DOHH2 (cell line): Measurements from ENCODE around the gene STX1A.

Experiments
- H3F3A ChIP-seq: fragments of 200-600 bp; sonication (generic), shearing (Covaris generic); 2 replicates; pipeline ENCODE4 v1.6.0; 2016; ENCODE audit warnings: antibody characterized with exemption, mild to moderate bottlenecking; ENCODE audit not compliant: control insufficient read depth, insufficient read depth
- H3K27ac ChIP-seq: fragments of 200-600 bp; sonication (generic); 2 replicates; pipeline ENCODE4 v1.5.1; 2014; ENCODE audit warnings: low read depth, mild to moderate bottlenecking, low read length, moderate library complexity
- H3K27me3 ChIP-seq: fragments of 200-600 bp; sonication (generic); 2 replicates; pipeline ENCODE4 v1.6.1; 2014; ENCODE audit warnings: mild to moderate bottlenecking, low read length, mixed read lengths; ENCODE audit not compliant: control insufficient read depth
- H3K36me3 ChIP-seq: fragments of 200-600 bp; sonication (generic); 2 replicates; pipeline ENCODE4 v1.6.1; 2014; ENCODE audit warnings: mild to moderate bottlenecking, low read length, moderate library complexity, mixed read lengths; ENCODE audit not compliant: control insufficient read depth
- H3K4me1 ChIP-seq: fragments of 200-600 bp; sonication (generic); 2 replicates; pipeline ENCODE4 v1.6.1; 2014; ENCODE audit warnings: mild to moderate bottlenecking, low read length, mixed read lengths; ENCODE audit not compliant: control insufficient read depth
- H3K4me2 ChIP-seq: fragments of 200-600 bp; sonication (generic); 2 replicates; pipeline ENCODE4 v1.6.0; 2014; ENCODE audit warnings: mild to moderate bottlenecking, low read length, moderate library complexity
- H3K4me3 ChIP-seq: fragments of 200-600 bp; sonication (generic); 2 replicates; pipeline ENCODE4 v1.5.1; 2014; ENCODE audit warnings: mild to moderate bottlenecking, low read length, mixed read lengths
- H3K79me2 ChIP-seq: fragments of 200-600 bp; sonication (generic); 2 replicates; pipeline ENCODE4 v1.6.1; 2014; ENCODE audit warnings: mild to moderate bottlenecking, low read length, mixed read lengths; ENCODE audit not compliant: control insufficient read depth
- H3K9me2 ChIP-seq: fragments of 200-600 bp; sonication (generic); replicated peaks from 2 replicates; pipeline ENCODE4 v1.6.1; 2014; ENCODE audit warnings: mild to moderate bottlenecking, low read length, mixed read lengths; ENCODE audit not compliant: control insufficient read depth
- H3K9me3 ChIP-seq: fragments of 200-600 bp; sonication (generic); 2 replicates; pipeline ENCODE4 v1.6.1; 2014; ENCODE audit warnings: antibody characterized with exemption, low read length, mixed read lengths; ENCODE audit not compliant: control insufficient read depth, insufficient read depth
- H4K20me1 ChIP-seq: fragments of 200-600 bp; sonication (generic); 2 replicates; pipeline ENCODE4 v1.6.0; 2014; ENCODE audit warnings: low read depth, mild to moderate bottlenecking, antibody characterized with exemption, low read length, moderate library complexity; ENCODE audit not compliant: control insufficient read depth, insufficient read depth
- EZH2phosphoT487 ChIP-seq: fragments of 200-600 bp; sonication (generic); IDR thresholded peaks from 2 replicates; pipeline ENCODE4 v1.6.1; 2017; ENCODE audit warnings: borderline replicate concordance, mild to moderate bottlenecking, antibody characterized with exemption, low read length, moderate library complexity, mixed read lengths
- TF ChIP-seq, protein P1 (sequence below): fragments of 200-600 bp; sonication (generic); IDR thresholded peaks from one replicate; pipeline ENCODE4 v1.5.1; 2014; ENCODE audit warnings: antibody characterized with exemption, mild to moderate bottlenecking, low read depth, low read length; ENCODE audit not compliant: poor library complexity, severe bottlenecking

Gene STX1A

DNA sequence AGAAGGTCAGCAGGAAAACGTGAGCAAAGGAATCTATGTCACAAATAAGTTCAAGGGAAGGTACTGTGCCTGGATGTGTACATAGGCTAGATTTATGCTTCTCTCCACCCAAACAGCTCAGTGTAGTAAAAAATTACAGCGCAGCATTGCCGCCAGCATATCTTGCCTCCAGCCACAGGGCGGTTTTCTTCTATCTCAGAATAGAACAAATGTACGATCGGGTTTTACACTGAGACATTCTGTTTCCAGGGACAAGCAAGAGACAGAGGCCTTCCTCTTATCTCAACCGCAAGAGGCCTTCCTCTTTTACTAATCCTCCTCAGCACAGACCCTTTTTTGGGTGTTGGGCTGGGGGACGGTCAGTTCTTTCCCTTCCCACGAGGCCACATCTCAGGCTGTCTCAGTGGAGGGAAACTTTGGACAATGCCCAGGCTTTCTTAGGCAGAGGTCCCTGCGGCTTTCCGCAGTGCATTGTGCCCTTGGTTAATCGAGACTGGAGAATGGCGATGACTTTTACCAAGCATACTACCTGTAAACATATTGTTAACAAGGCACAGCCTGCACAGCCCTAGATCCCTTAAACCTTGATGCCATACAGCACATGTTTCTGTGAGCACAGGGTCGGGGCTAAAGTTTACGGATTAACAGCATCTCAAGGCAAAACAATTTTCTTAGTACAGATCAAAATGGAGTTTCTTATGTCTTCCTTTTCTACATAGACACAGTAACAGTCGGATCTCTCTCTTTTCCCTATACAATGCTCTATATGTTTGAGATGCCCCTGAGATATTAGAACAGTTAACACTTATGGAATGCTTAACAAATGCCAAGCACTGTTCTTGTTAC, 30.7 kb upstream of the STX1A start:
- H3K36me3 ChIP-seq: no peaks in the 10 kb centered on the region
- H4K20me1 ChIP-seq: 0 out of 2 replicates have a peak, but pooled peaks cover 8% of the 10 kb centered on the region
- no peaks in the 10 kb centered on the region for H3K9me3 ChIP-seq
- no peaks in the 10 kb centered on the region for H3K79me2 ChIP-seq
- no peak overlapping the region for H3K4me3 ChIP-seq
- no peak overlapping the region for H3K27ac ChIP-seq
- TF ChIP-seq EZH2phosphoT487: no peak
- TF ChIP-seq, protein P1, sequence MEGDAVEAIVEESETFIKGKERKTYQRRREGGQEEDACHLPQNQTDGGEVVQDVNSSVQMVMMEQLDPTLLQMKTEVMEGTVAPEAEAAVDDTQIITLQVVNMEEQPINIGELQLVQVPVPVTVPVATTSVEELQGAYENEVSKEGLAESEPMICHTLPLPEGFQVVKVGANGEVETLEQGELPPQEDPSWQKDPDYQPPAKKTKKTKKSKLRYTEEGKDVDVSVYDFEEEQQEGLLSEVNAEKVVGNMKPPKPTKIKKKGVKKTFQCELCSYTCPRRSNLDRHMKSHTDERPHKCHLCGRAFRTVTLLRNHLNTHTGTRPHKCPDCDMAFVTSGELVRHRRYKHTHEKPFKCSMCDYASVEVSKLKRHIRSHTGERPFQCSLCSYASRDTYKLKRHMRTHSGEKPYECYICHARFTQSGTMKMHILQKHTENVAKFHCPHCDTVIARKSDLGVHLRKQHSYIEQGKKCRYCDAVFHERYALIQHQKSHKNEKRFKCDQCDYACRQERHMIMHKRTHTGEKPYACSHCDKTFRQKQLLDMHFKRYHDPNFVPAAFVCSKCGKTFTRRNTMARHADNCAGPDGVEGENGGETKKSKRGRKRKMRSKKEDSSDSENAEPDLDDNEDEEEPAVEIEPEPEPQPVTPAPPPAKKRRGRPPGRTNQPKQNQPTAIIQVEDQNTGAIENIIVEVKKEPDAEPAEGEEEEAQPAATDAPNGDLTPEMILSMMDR: no peak
- H3K9me2 ChIP-seq: no peaks in the 10 kb centered on the region
- no peaks in the 10 kb centered on the region for H3F3A ChIP-seq
- H3K27me3 ChIP-seq: peaks cover 4% of the 10 kb centered on the region; the same call in 1 of the 2 replicates
- H3K4me1 ChIP-seq: no peaks in the 10 kb centered on the region
- H3K4me2 ChIP-seq: no peak overlapping the region

DNA sequence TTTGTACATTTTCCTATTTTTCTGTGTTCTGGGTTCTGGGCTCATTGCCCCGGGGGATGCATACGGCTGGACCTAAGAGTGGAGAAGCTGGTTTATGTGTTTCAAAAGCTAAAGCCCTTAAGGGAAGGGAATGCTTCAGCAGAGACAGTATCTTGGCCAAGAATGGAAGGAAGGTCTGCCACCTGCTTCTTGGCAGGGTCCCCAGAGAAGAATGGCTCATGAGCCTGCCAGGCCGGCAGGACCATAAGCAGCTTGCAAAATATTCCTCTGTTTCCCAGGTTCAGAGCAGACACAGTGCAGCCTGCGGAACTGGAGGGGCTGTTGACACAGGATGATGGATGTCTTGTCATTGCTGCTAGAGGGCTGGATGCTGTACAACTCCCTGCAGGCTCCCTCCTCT, 26.9 kb upstream of the STX1A start:
- Histone ChIP-seq H3K4me1 (peaks cover 4% of the 10 kb centered on the region; the same call in 1 of the 2 replicates), H3K4me3 (no peak overlapping the region), H4K20me1 (0 out of 2 replicates have a peak, but pooled peaks cover 4% of the 10 kb centered on the region), H3K9me2 (no peaks in the 10 kb centered on the region), H3K36me3 (no peaks in the 10 kb centered on the region), H3F3A (no peaks in the 10 kb centered on the region), H3K27me3 (no peaks in the 10 kb centered on the region), H3K79me2 (no peaks in the 10 kb centered on the region), H3K9me3 (no peaks in the 10 kb centered on the region), H3K27ac (no peak overlapping the region), H3K4me2 (no peak overlapping the region)
- no peak for TF ChIP-seq EZH2phosphoT487
- TF ChIP-seq, protein P1: no peak

DNA sequence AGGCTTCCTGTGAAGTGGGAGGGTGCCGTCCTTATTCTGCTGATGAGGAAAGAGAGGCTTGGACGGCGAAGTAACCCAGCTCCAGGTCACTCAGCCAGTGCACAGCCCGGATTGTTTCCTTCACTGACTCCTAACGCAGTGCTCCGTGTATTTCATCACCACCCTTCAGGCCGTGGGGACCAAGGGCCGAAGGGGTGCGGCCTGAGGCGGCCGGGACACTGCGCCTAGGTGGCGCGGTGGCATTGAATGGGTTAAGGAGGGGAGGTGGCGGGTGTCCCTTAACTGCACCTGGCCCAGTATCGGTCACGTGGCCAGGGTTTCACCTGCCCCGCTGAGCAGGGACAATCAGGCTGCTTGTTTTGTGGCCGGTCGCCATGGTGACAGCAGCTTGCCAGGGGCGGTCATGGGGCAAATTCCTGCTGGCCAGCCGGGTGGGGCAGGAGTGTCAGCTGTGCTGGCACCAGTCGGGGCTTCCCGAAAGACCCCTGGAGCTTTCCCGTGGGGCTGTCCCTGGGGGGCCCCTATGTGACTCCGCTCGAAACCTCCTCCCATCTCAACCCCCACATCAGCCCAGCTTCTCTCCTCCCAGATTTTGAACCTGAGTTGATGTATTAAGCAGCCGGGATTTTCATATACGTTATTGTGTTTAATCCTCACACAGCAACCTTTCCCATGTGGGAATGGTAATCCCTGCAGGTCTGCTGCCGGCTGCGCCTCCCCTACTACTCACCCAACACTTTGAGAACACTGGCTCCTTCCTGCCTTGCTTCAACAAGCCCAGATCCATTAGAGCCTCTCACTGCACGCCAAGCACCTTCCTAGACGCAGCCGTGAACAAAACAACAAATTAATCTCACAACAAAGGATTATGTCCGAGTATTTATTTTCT, 23.5 kb upstream of the STX1A start:
- Histone ChIP-seq H3K27ac (no peak overlapping the region), H3F3A (peaks cover 3% of the 10 kb centered on the region), H3K27me3 (no peaks in the 10 kb centered on the region), H3K9me2 (no peaks in the 10 kb centered on the region), H4K20me1 (no peaks in the 10 kb centered on the region), H3K4me3 (no peak overlapping the region), H3K4me1 (peaks cover 12% of the 10 kb centered on the region), H3K36me3 (peaks cover 3% of the 10 kb centered on the region; the same call in 1 of the 2 replicates), H3K9me3 (no peaks in the 10 kb centered on the region), H3K79me2 (peaks cover 12% of the 10 kb centered on the region), H3K4me2 (no peak overlapping the region)
- TF ChIP-seq, protein P1: no peak
- no peak for TF ChIP-seq EZH2phosphoT487
